Endometrial microvascular endothelial cells (primary cell): ENCODE data around the gene PFKFB1. TPM values are rescaled to one million over a fixed set of nuclear protein-coding genes. Genes with fewer than 3 reads are reported as not detected.
"Not testable (repeated sequence)": the region's sequence is repeated elsewhere in the genome, so short reads cannot be mapped to it uniquely, and the experiment has no call there.

Experiments used
- in situ Hi-C: cut with HindIII; loops from 2 replicates; pipeline ENCODE4 v1.10.0; 2017; ENCODE audit warnings: low sequenced_read_pairs, low pct_unique_long_range_greater_than_20kb; ENCODE audit errors: inconsistent ontology term
- total RNA-seq: library from RNA; depleted of rRNA; stranded (reverse); fragments of >200 nt; gene quantifications from one replicate; pipeline ENCODE4 v1.2.3, GENCODE V29; 2015; ENCODE audit errors: inconsistent ontology term

Gene PFKFB1
- total RNA-seq, 1 donor from 2014 or later = not detected

- in situ Hi-C loops = no loop called here
These were observed 1.6 kb upstream of the PFKFB1 start for GRCh38 chrX:54995621-54996020.

- in situ Hi-C loops = no loop called here
These were observed 822 bp upstream of the PFKFB1 start for GRCh38 chrX:54994668-54995351.

- in situ Hi-C loops = no loop called here
These were observed 921 bp downstream of the PFKFB1 start for GRCh38 chrX:54992911-54993622.

- in situ Hi-C loops = no loop called here
These were observed 2.3 kb downstream of the PFKFB1 start for GRCh38 chrX:54991706-54992105.

GRCh38 chrX:54983306-54983705 is 10.7 kb downstream of the PFKFB1 start:
- in situ Hi-C loops = not testable (repeated sequence)

GRCh38 chrX:54980334-54980733 is 13.7 kb downstream of the PFKFB1 start:
- in situ Hi-C loops = no loop called here

- in situ Hi-C loops = no loop called here
These were observed 14.6 kb downstream of the PFKFB1 start for GRCh38 chrX:54979432-54979831.

- in situ Hi-C loops = no loop called here
These were observed 15.5 kb downstream of the PFKFB1 start for GRCh38 chrX:54978448-54978847.

GRCh38 chrX:54977387-54977786 is 16.6 kb downstream of the PFKFB1 start:
- in situ Hi-C loops = no loop called here

GRCh38 chrX:54964766-54965497 is 29.1 kb downstream of the PFKFB1 start:
- in situ Hi-C loops = no loop called here

GRCh38 chrX:54961750-54962149 is 32.2 kb downstream of the PFKFB1 start:
- in situ Hi-C loops = no loop called here

- in situ Hi-C loops = no loop called here
These were observed 43.1 kb downstream of the PFKFB1 start for GRCh38 chrX:54950730-54951375.

GRCh38 chrX:54945224-54945623 is 48.8 kb downstream of the PFKFB1 start:
- in situ Hi-C loops = no loop called here

- in situ Hi-C loops = no loop called here
These were observed 49.2 kb downstream of the PFKFB1 start for GRCh38 chrX:54944816-54945215.

- in situ Hi-C loops = no loop called here
These were observed 56.6 kb downstream of the PFKFB1 start for GRCh38 chrX:54937416-54937815.

GRCh38 chrX:54935306-54935705 is 58.7 kb downstream of the PFKFB1 start:
- in situ Hi-C loops = no loop called here

GRCh38 chrX:54934890-54935289 is 59.1 kb downstream of the PFKFB1 start:
- in situ Hi-C loops = no loop called here

GRCh38 chrX:54934058-54934457 is 59.9 kb downstream of the PFKFB1 start:
- in situ Hi-C loops = no loop called here

GRCh38 chrX:54933150-54933826 is 60.7 kb downstream of the PFKFB1 start:
- in situ Hi-C loops = no loop called here
